Endothelial cell of umbilical vein (primary cell): Measurements from ENCODE around the gene MRAS.

Experiments used
- EZH2 ChIP-seq: IDR thresholded peaks from 2 replicates; pipeline ENCODE4 v1.6.1; 2012; ENCODE audit warnings: borderline replicate concordance, low read depth, mild to moderate bottlenecking, moderate library complexity, low read length, inconsistent platforms; ENCODE audit not compliant: severe bottlenecking
- FOS ChIP-seq: IDR thresholded peaks from 2 replicates; pipeline ENCODE4 v1.6.1; 2011; ENCODE audit warnings: mild to moderate bottlenecking, low read length, moderate library complexity, borderline replicate concordance; ENCODE audit not compliant: insufficient read depth
- GATA2 ChIP-seq: IDR thresholded peaks from 2 replicates; pipeline ENCODE4 v1.7.0; 2011; ENCODE audit warnings: low read depth, mild to moderate bottlenecking, moderate library complexity, mixed read lengths, low read length; ENCODE audit not compliant: insufficient read length, insufficient read depth
- JUN ChIP-seq: IDR thresholded peaks from 2 replicates; pipeline ENCODE4 v1.6.1; 2011; ENCODE audit warnings: borderline replicate concordance, low read depth; ENCODE audit not compliant: insufficient read length, insufficient read depth
- MYC ChIP-seq: IDR thresholded peaks from one replicate; pipeline ENCODE4 v1.6.1; 2011; ENCODE audit warnings: mild to moderate bottlenecking, low read depth, low read length
- POLR2A ChIP-seq: IDR thresholded peaks from 2 replicates; pipeline ENCODE4 v1.6.1; 2012; ENCODE audit warnings: low read depth, mild to moderate bottlenecking, control low read depth, low read length
- POLR2AphosphoS5 ChIP-seq: IDR thresholded peaks from 2 replicates; pipeline ENCODE4 v1.6.1; 2012; ENCODE audit warnings: low read depth, mild to moderate bottlenecking, control low read depth, low read length, moderate library complexity; ENCODE audit not compliant: insufficient read depth
- TF ChIP-seq, protein P1 (sequence below), 2 donors: IDR thresholded peaks; 1 replicate in 1 of 2; 2 replicates in 1 of 2; pipeline ENCODE4 v1.5.1; 2011; ENCODE audit warnings: low read length in 2 of 2, mild to moderate bottlenecking in 2 of 2, moderate library complexity in 2 of 2, control low read depth in 1 of 2, inconsistent platforms in 1 of 2, low read depth in 1 of 2; ENCODE audit not compliant: insufficient read depth in 1 of 2; ENCODE audit errors: extremely low read depth in 1 of 2
- TF ChIP-seq, protein P2 (sequence below): IDR thresholded peaks from 2 replicates; pipeline ENCODE4 v1.6.1; 2011; ENCODE audit not compliant: insufficient read depth, insufficient read length

GRCh38 chr3:138439646-138440045 lies 91.3 kb downstream of the MRAS start:
- TF ChIP-seq, protein P1, sequence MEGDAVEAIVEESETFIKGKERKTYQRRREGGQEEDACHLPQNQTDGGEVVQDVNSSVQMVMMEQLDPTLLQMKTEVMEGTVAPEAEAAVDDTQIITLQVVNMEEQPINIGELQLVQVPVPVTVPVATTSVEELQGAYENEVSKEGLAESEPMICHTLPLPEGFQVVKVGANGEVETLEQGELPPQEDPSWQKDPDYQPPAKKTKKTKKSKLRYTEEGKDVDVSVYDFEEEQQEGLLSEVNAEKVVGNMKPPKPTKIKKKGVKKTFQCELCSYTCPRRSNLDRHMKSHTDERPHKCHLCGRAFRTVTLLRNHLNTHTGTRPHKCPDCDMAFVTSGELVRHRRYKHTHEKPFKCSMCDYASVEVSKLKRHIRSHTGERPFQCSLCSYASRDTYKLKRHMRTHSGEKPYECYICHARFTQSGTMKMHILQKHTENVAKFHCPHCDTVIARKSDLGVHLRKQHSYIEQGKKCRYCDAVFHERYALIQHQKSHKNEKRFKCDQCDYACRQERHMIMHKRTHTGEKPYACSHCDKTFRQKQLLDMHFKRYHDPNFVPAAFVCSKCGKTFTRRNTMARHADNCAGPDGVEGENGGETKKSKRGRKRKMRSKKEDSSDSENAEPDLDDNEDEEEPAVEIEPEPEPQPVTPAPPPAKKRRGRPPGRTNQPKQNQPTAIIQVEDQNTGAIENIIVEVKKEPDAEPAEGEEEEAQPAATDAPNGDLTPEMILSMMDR (IDR thresholded peaks at IDR 0.05; ENCODE audit: extremely low read depth in 1 of 2, insufficient read depth in 1 of 2, low read depth in 1 of 2, low read length in 2 of 2) = no peak
- TF ChIP-seq POLR2AphosphoS5 (no peak), EZH2 (no peak), POLR2A (no peak), JUN (no peak), MYC (no peak), FOS (no peak), GATA2 (no peak)
- TF ChIP-seq, protein P2, sequence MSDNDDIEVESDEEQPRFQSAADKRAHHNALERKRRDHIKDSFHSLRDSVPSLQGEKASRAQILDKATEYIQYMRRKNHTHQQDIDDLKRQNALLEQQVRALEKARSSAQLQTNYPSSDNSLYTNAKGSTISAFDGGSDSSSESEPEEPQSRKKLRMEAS = no peak
